GM12801 (cell line): ENCODE results near the gene MRAS.

Experiments
- CTCF ChIP-seq: IDR thresholded peaks from one replicate; pipeline ENCODE4 v1.5.1; 2011; ENCODE audit warnings: control low read depth; ENCODE audit not compliant: insufficient read length; ENCODE audit errors: extremely low read depth

Gene MRAS

GRCh38 chr3:138433892-138434275 lies 85.5 kb downstream of the MRAS start:
- no peak for TF ChIP-seq CTCF

- no peak for TF ChIP-seq CTCF
These were observed 86.0 kb downstream of the MRAS start, which contains the start of gene ESYT3 for GRCh38 chr3:138434276-138434874. ESYT3 (plus strand) TSS chr3:138434616; CDS start chr3:138434799, 183 bp downstream.

DNA sequence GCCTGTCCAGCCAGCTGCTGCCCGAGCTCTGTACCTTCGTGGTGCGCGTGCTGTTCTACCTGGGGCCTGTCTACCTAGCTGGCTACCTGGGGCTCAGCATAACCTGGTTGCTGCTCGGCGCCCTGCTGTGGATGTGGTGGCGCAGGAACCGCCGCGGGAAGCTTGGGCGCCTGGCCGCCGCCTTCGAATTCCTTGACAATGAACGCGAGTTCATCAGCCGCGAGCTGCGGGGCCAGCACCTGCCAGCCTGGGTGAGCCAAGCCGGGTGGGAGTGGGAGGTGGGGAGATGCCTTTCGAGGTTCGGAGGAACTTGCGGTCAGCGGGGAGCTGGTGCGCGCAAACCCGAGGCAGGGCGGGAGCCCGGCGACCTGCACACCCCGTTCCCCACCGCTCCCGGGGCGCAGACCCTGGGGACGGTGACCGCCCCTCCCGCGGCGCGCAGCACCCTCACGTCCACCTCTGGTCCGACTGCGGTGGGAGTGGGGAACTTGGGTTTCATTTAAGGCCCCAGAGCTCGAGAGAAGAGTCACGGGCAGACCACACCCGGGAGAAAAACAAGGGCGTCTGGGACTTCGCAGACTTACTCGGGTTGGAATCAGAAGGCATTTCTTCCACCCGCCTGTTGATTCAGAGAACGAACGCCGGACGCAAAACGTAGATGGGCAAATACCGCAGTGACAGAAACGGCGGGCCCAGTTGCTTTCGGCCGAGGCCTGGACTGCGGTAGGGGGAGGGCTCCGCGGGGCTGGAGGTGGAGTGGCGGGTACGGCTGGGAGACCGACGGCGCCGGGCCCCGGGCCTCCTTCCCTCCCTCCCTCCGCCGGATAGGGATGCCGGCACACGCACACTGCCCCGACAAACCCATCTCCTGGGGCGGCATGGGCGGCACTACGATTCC lies 86.7 kb downstream of the MRAS start:
- no peak for TF ChIP-seq CTCF

DNA sequence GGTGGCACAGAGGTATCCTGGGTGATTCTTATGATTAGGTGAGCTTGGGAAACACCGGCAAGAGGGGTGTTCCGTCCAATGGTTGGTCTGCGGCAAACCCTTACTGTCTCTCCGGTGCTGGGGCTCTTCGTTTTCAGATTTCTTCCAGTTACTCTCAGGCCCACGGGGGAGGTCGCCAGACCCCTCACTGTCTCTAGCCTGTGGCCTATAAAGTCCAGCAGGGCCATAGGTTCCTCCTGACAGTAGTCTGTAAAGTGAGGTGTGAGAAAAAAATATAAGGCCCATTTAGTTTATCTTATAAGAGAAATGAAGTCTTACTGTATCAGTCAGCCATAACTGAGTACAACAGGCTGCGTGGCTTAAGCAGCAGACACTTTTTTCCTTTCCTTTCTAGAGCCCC lies 87.5 kb downstream of the MRAS start:
- TF ChIP-seq CTCF: no peak

DNA sequence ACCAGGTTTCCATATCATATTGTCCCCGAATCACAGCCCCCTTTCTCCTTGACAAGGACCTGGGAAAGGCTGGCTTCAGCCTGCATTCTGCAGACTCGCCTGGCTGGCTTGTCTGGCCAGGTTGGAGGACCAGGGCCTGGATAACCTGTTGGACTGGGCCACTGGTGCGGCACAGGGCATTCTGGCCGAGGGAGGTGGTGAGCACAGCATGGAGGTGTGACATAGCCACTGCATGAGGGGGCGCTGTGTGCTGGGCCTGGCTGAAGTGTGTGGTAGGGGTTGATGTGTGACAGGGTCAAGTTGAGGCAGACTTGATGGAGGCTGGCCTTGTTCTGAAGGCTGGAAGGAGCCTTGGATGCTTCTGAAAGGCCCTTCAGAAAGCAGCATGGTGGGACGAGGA lies 88.9 kb downstream of the MRAS start:
- no peak for TF ChIP-seq CTCF

DNA sequence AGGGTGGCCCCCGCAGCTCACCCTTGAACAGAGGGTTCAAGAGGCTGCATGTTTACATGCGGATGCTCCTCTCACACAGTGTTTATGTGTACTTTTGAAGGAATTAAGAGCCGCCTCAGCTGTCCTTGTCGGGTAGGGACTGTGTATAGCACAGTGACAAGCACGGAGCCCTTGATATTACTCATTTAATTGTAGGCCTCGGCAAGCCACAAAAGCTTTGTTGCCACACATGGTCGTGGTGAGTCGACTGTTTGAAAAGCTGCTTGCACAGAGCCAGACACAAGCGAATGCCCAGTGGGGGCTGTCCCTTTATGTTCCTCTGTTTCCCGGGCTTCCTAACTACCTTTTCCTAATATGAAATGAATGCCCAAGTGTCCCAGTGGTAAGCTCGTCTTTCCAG lies 90.5 kb downstream of the MRAS start:
- TF ChIP-seq CTCF: no peak

DNA sequence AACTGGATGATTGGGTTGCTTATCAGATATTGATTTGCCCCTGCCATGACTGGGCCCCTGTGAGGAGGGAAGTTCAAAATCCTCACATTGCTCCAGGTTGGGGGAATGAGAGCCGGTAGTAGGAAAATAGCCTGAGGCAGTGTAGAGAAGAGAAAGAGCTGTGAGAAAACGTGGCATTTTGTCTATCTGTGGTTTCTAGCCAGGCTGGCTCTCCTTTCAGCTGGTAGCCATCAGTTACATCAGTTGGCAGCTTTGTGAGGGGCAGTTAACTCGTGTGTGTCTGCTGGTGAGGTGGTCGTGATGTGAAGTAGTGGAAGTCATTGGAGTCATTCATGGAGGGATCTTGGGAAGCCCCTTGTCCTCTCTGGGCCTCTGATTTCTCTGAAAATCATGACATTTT lies 91.3 kb downstream of the MRAS start:
- TF ChIP-seq CTCF: no peak
